ENCODE measurements around the gene MLYCD.

Gene MLYCD

GRCh38 chr16:83878838-83879237 lies 20.1 kb upstream of the MLYCD start:
- H3K4me3 ChIP-seq (ENCODE audit: low read length), result no peak overlapping the region
- no peaks in the 10 kb centered on the region for H4K20me1 ChIP-seq (ENCODE audit: insufficient read depth, low read length)
- H3K9me3 ChIP-seq (ENCODE audit: insufficient read depth, low read length), result no peaks in the 10 kb centered on the region
- peak; percentile 26 for TF ChIP-seq CTCF (IDR thresholded peaks at IDR 0.05; ENCODE audit: low read depth, low read length)
- TF ChIP-seq EZH2phosphoT487 (IDR thresholded peaks at IDR 0.05; ENCODE audit: low read depth), result no peak
- H3K9ac ChIP-seq (ENCODE audit: low read length), result no peak overlapping the region
- H2AFZ ChIP-seq (ENCODE audit: low read depth, low read length), result no peak overlapping the region
- H3K4me2 ChIP-seq (ENCODE audit: low read length), result no peak overlapping the region
- H3K4me1 ChIP-seq (ENCODE audit: low read length), result no peaks in the 10 kb centered on the region
- peaks cover 24% of the 10 kb centered on the region for H3K27me3 ChIP-seq (ENCODE audit: low read depth, low read length)
- no peaks in the 10 kb centered on the region for H3K36me3 ChIP-seq (replicated peaks; ENCODE audit: low read depth, low read length)
- H3K27ac ChIP-seq (ENCODE audit: low read length), result no peak overlapping the region
- no peaks in the 10 kb centered on the region for H3K79me2 ChIP-seq (ENCODE audit: low read length)

DNA sequence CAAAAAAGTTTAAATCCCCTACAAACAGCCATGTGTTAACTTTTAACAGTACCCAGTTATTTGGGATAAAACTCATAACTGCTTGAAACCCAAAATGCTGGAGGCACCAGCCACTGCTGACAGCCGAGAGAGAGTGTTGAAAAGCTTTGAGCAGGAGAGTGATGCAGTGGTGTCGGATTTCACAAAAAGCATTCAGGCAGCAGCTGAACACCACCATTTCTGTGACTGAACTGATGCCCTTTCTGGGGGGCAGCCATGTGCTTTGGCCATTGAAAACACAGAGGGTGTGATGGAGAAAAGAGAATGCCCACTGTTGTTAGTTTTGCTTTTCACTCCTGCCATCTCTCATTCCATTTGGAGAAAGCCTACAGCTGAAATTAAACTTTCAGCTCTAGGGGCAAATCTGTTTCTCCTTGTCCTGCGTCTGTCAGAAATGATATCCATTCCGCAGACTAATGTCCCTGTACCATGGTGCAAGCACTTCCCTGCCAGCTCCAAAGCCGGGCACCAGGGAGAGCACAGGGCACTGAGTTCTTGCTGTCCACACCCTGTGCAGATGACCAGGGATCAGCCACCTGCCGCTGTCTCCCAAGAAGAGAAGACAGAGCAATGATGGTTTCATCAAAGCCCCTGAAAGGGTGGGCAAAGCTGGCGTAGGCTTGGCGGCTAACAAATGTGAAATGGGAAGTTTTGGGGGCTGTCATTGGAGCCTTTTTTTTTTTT lies 16.6 kb upstream of the MLYCD start:
- Histone ChIP-seq H3K79me2 (ENCODE audit: low read length) (no peaks in the 10 kb centered on the region), H3K36me3 (replicated peaks; ENCODE audit: low read depth, low read length) (no peaks in the 10 kb centered on the region), H3K4me3 (ENCODE audit: low read length) (no peak overlapping the region), H3K9ac (ENCODE audit: low read length) (no peak overlapping the region), H3K9me3 (ENCODE audit: insufficient read depth, low read length) (no peaks in the 10 kb centered on the region), H3K27ac (ENCODE audit: low read length) (no peak overlapping the region), H3K27me3 (ENCODE audit: low read depth, low read length) (peaks cover 11% of the 10 kb centered on the region), H3K4me2 (ENCODE audit: low read length) (no peak overlapping the region), H3K4me1 (ENCODE audit: low read length) (no peaks in the 10 kb centered on the region), H4K20me1 (ENCODE audit: insufficient read depth, low read length) (no peaks in the 10 kb centered on the region), H2AFZ (ENCODE audit: low read depth, low read length) (no peak overlapping the region)
- TF ChIP-seq CTCF (IDR thresholded peaks at IDR 0.05; ENCODE audit: low read depth, low read length) (no peak), EZH2phosphoT487 (IDR thresholded peaks at IDR 0.05; ENCODE audit: low read depth) (no peak)

- H3K4me3 ChIP-seq (ENCODE audit: low read length), result no peak overlapping the region
- no peak overlapping the region for H3K9ac ChIP-seq (ENCODE audit: low read length)
- no peak overlapping the region for H2AFZ ChIP-seq (ENCODE audit: low read depth, low read length)
- H4K20me1 ChIP-seq (ENCODE audit: insufficient read depth, low read length), result no peaks in the 10 kb centered on the region
- no peaks in the 10 kb centered on the region for H3K4me1 ChIP-seq (ENCODE audit: low read length)
- H3K27me3 ChIP-seq (ENCODE audit: low read depth, low read length), result no peaks in the 10 kb centered on the region
- TF ChIP-seq EZH2phosphoT487 (IDR thresholded peaks at IDR 0.05; ENCODE audit: low read depth) (no peak), CTCF (IDR thresholded peaks at IDR 0.05; ENCODE audit: low read depth, low read length) (no peak)
- no peaks in the 10 kb centered on the region for H3K79me2 ChIP-seq (ENCODE audit: low read length)
- no peak overlapping the region for H3K4me2 ChIP-seq (ENCODE audit: low read length)
- H3K9me3 ChIP-seq (ENCODE audit: insufficient read depth, low read length), result no peaks in the 10 kb centered on the region
- H3K27ac ChIP-seq (ENCODE audit: low read length), result no peak overlapping the region
- H3K36me3 ChIP-seq (replicated peaks; ENCODE audit: low read depth, low read length), result no peaks in the 10 kb centered on the region
Measured at GRCh38 chr16:83886199-83886971, 12.5 kb upstream of the MLYCD start.

- H3K79me2 ChIP-seq (ENCODE audit: low read length), result no peaks in the 10 kb centered on the region
- H3K36me3 ChIP-seq (replicated peaks; ENCODE audit: low read depth, low read length), result no peaks in the 10 kb centered on the region
- TF ChIP-seq CTCF (IDR thresholded peaks at IDR 0.05; ENCODE audit: low read depth, low read length) (no peak), EZH2phosphoT487 (IDR thresholded peaks at IDR 0.05; ENCODE audit: low read depth) (no peak)
- no peak overlapping the region for H3K9ac ChIP-seq (ENCODE audit: low read length)
- H3K4me3 ChIP-seq (ENCODE audit: low read length), result no peak overlapping the region
- H3K4me1 ChIP-seq (ENCODE audit: low read length), result no peaks in the 10 kb centered on the region
- H4K20me1 ChIP-seq (ENCODE audit: insufficient read depth, low read length), result no peaks in the 10 kb centered on the region
- H3K4me2 ChIP-seq (ENCODE audit: low read length), result no peak overlapping the region
- no peaks in the 10 kb centered on the region for H3K9me3 ChIP-seq (ENCODE audit: insufficient read depth, low read length)
- H3K27ac ChIP-seq (ENCODE audit: low read length), result no peak overlapping the region
- H3K27me3 ChIP-seq (ENCODE audit: low read depth, low read length), result no peaks in the 10 kb centered on the region
- no peak overlapping the region for H2AFZ ChIP-seq (ENCODE audit: low read depth, low read length)
Measured at GRCh38 chr16:83887080-83887479, 11.8 kb upstream of the MLYCD start.
